OCI-LY1 (cell line): ENCODE measurements around the gene TMEFF2.

Experiments
- CTCF ChIP-seq: fragments of 200-600 bp; sonication (generic), shearing (Covaris generic); IDR thresholded peaks from 2 replicates; pipeline ENCODE4 v1.5.1; 2017; ENCODE audit warnings: mild to moderate bottlenecking, antibody characterized with exemption, low read length, moderate library complexity, mixed read lengths
- EZH2 ChIP-seq: fragments of 200-600 bp; sonication (generic), shearing (Covaris generic); IDR thresholded peaks from 2 replicates; pipeline ENCODE4 v1.8.0; 2017; ENCODE audit warnings: borderline replicate concordance, mixed run types, mild to moderate bottlenecking, antibody characterized with exemption, low read length, moderate library complexity, mixed read lengths

GRCh38 chr2:192117705-192118104 lies 77.0 kb downstream of the TMEFF2 start:
- TF ChIP-seq CTCF (no peak), EZH2 (no peak)
